GM18505 (cell line): ENCODE data around the gene EXOC4.
A peak's percentile ranks its signal among the peaks of the same experiment; 100 is the strongest.
"Not testable (repeated sequence)": the region's sequence is repeated elsewhere in the genome, so short reads cannot be mapped to it uniquely, and the experiment has no call there.

Experiments used
- ATAC-seq: cut with Tn5 transposase; IDR thresholded peaks from one replicate; pipeline ENCODE4 v1.9.1; 2021; ENCODE audit not compliant: unreplicated experiment
- POLR2A ChIP-seq: IDR thresholded peaks from 4 replicates; pipeline ENCODE4 v1.6.1; 2011; ENCODE audit warnings: borderline replicate concordance; ENCODE audit not compliant: insufficient read depth, insufficient read length; ENCODE audit errors: extremely low read depth

Gene EXOC4

GRCh38 chr7:134068670-134069069, 815.8 kb downstream of the EXOC4 start:
- TF ChIP-seq POLR2A: no peak
- ATAC-seq: no peak

- no peak for ATAC-seq
- no peak for TF ChIP-seq POLR2A
Observed at GRCh38 chr7:134069187-134069586, 816.3 kb downstream of the EXOC4 start.

GRCh38 chr7:134070673-134071072, 817.8 kb downstream of the EXOC4 start:
- no peak for TF ChIP-seq POLR2A
- no peak for ATAC-seq

- TF ChIP-seq POLR2A: no peak
- peak; percentile 85 for ATAC-seq
Observed at GRCh38 chr7:134071355-134072331, 818.8 kb downstream of the EXOC4 start.

- TF ChIP-seq POLR2A: no peak
- no peak for ATAC-seq
Observed at GRCh38 chr7:134073276-134073675, 820.4 kb downstream of the EXOC4 start.

- no peak for ATAC-seq
- TF ChIP-seq POLR2A: no peak
Observed at GRCh38 chr7:134075799-134076198, 822.9 kb downstream of the EXOC4 start.

GRCh38 chr7:134077560-134077959, 824.7 kb downstream of the EXOC4 start:
- ATAC-seq: not testable (repeated sequence)

- TF ChIP-seq POLR2A: no peak
- no peak for ATAC-seq
Observed at GRCh38 chr7:134078991-134079390, 826.1 kb downstream of the EXOC4 start.

- ATAC-seq: no peak
Observed at GRCh38 chr7:134081695-134082094, 828.8 kb downstream of the EXOC4 start.

GRCh38 chr7:134083766-134084487, 831.0 kb downstream of the EXOC4 start:
- ATAC-seq: no peak
- TF ChIP-seq POLR2A: no peak

More at GRCh38 chr7:134081695-134082094, 828.8 kb downstream of the EXOC4 start:
- TF ChIP-seq POLR2A: no peak

- ATAC-seq: peak; percentile 62
- TF ChIP-seq POLR2A: no peak
Observed at GRCh38 chr7:134084488-134085144, 831.7 kb downstream of the EXOC4 start.

GRCh38 chr7:134085311-134085710, 832.4 kb downstream of the EXOC4 start:
- ATAC-seq: no peak
- no peak for TF ChIP-seq POLR2A

GRCh38 chr7:134086998-134087735, 834.3 kb downstream of the EXOC4 start:
- ATAC-seq: no peak
- TF ChIP-seq POLR2A: no peak

GRCh38 chr7:134088199-134088598, 835.3 kb downstream of the EXOC4 start:
- ATAC-seq: no peak
- TF ChIP-seq POLR2A: no peak
